Smooth muscle cell (in vitro differentiated cells): ENCODE data around the gene P2RY2. TPM values are rescaled to one million over a fixed set of nuclear protein-coding genes. Genes with fewer than 3 reads are reported as not detected.

Source experiments
- DNase-seq: peaks from one replicate; lab custom pipeline; 2025; ENCODE audit not compliant: unreplicated experiment; lab: John Stamatoyannopoulos, UW
- H2AFZ ChIP-seq: fragments of 200-600 bp; sonication (generic); 2 replicates; pipeline ENCODE4 v1.6.0; 2016; ENCODE audit warnings: antibody characterized with exemption, low read depth, mild to moderate bottlenecking
- H3F3A ChIP-seq: fragments of 200-600 bp; sonication (generic); 2 replicates; pipeline ENCODE4 v1.6.0; 2017; ENCODE audit warnings: antibody characterized with exemption, low read depth
- H3K27ac ChIP-seq: fragments of 200-600 bp; sonication (generic); 2 replicates; pipeline ENCODE4 v1.5.1; 2016; ENCODE audit warnings: low read depth, mild to moderate bottlenecking
- H3K27me3 ChIP-seq: fragments of 200-600 bp; sonication (generic); 2 replicates; pipeline ENCODE4 v1.6.1; 2016; ENCODE audit warnings: low read depth, mild to moderate bottlenecking
- H3K36me3 ChIP-seq: fragments of 200-600 bp; sonication (generic); 2 replicates; pipeline ENCODE4 v1.5.1; 2016; ENCODE audit warnings: low read depth
- H3K4me1 ChIP-seq: fragments of 200-600 bp; sonication (generic); 2 replicates; pipeline ENCODE4 v1.5.1; 2016; ENCODE audit warnings: low read depth
- H3K4me2 ChIP-seq: fragments of 200-600 bp; sonication (generic); 2 replicates; pipeline ENCODE4 v1.6.0; 2016; ENCODE audit warnings: mild to moderate bottlenecking
- H3K4me3 ChIP-seq: fragments of 200-600 bp; sonication (generic); 2 replicates; pipeline ENCODE4 v1.5.1; 2016; ENCODE audit warnings: mild to moderate bottlenecking
- H3K79me2 ChIP-seq: fragments of 200-600 bp; sonication (generic); 2 replicates; pipeline ENCODE4 v1.6.0; 2016; ENCODE audit warnings: low read depth, mild to moderate bottlenecking
- H3K9ac ChIP-seq: fragments of 200-600 bp; sonication (generic); 2 replicates; pipeline ENCODE4 v1.6.0; 2016; ENCODE audit warnings: low read depth
- H3K9me3 ChIP-seq: fragments of 200-600 bp; sonication (generic); replicated peaks from 2 replicates; pipeline ENCODE4 v1.5.1; 2016; ENCODE audit warnings: low read depth
- H4K20me1 ChIP-seq: fragments of 200-600 bp; sonication (generic); 2 replicates; pipeline ENCODE4 v1.6.0; 2016; ENCODE audit warnings: low read depth
- WGBS: methylation state at CpG from one replicate; pipeline ENCODE4 v1.1.7; 2016; ENCODE audit warnings: low lambda C conversion rate; 5-methylcytosine and 5-hydroxymethylcytosine counted together
- polyA plus RNA-seq: library from polyadenylated mRNA; unstranded; fragments of >200 nt; fragmentation: Nextera tagmentation; extraction: Ambion mirVana; gene quantifications from 2 replicates; pipeline ENCODE4 v1.2.1, GENCODE V29; 2016
- total RNA-seq: library from RNA; depleted of rRNA; stranded (reverse); fragments of >200 nt; gene quantifications from 2 replicates; pipeline ENCODE4 v1.2.3, GENCODE V29; 2014
- TF ChIP-seq, protein P1 (sequence below): fragments of 200-600 bp; sonication (generic); IDR thresholded peaks from 2 replicates; pipeline ENCODE4 v1.5.1; 2017; ENCODE audit warnings: borderline replicate concordance, mild to moderate bottlenecking, antibody characterized with exemption; ENCODE audit not compliant: insufficient read depth, poor library complexity, severe bottlenecking

The P2RY2 gene
- total and polyA plus RNA-seq, 2 experiments from 2014 or later: 5.8 TPM; not detected in 1

DNA sequence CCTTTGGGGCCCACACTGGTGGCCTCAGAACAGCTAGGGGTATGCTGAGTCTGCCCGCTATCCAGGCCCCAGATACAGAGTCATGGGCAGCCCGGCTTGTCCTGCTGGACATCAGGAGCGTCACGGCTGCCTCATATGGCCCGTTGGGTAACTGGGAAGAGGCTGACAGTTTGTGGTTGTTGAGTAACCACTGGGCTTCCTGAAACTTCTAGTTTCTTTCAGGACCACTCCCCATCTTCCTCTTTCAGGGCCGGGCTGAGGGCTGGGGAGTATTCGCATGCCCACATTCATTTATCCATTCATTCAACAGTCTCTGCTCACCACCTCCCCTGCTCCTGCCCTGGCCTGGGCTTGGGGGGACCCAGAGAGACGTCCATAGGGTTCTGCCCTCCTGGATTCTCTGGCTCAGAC, 13.4 kb upstream of the P2RY2 start:
- no peak overlapping the region for H3K9ac ChIP-seq
- no peak for DNase-seq
- no peaks in the 10 kb centered on the region for H3K27me3 ChIP-seq
- H3K36me3 ChIP-seq: no peaks in the 10 kb centered on the region
- H3K79me2 ChIP-seq: no peaks in the 10 kb centered on the region
- peaks cover 22% of the 10 kb centered on the region for H3K4me1 ChIP-seq
- H3K9me3 ChIP-seq: no peaks in the 10 kb centered on the region
- no peak overlapping the region for H3K4me2 ChIP-seq
- TF ChIP-seq, protein P1, sequence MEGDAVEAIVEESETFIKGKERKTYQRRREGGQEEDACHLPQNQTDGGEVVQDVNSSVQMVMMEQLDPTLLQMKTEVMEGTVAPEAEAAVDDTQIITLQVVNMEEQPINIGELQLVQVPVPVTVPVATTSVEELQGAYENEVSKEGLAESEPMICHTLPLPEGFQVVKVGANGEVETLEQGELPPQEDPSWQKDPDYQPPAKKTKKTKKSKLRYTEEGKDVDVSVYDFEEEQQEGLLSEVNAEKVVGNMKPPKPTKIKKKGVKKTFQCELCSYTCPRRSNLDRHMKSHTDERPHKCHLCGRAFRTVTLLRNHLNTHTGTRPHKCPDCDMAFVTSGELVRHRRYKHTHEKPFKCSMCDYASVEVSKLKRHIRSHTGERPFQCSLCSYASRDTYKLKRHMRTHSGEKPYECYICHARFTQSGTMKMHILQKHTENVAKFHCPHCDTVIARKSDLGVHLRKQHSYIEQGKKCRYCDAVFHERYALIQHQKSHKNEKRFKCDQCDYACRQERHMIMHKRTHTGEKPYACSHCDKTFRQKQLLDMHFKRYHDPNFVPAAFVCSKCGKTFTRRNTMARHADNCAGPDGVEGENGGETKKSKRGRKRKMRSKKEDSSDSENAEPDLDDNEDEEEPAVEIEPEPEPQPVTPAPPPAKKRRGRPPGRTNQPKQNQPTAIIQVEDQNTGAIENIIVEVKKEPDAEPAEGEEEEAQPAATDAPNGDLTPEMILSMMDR: no peak
- no peaks in the 10 kb centered on the region for H4K20me1 ChIP-seq
- WGBS: 92% methylated on average over 8 of the region's 8 CpGs
- H3F3A ChIP-seq: no peaks in the 10 kb centered on the region
- H2AFZ ChIP-seq: no peak overlapping the region
- H3K4me3 ChIP-seq: no peak overlapping the region
- no peak overlapping the region for H3K27ac ChIP-seq

DNA sequence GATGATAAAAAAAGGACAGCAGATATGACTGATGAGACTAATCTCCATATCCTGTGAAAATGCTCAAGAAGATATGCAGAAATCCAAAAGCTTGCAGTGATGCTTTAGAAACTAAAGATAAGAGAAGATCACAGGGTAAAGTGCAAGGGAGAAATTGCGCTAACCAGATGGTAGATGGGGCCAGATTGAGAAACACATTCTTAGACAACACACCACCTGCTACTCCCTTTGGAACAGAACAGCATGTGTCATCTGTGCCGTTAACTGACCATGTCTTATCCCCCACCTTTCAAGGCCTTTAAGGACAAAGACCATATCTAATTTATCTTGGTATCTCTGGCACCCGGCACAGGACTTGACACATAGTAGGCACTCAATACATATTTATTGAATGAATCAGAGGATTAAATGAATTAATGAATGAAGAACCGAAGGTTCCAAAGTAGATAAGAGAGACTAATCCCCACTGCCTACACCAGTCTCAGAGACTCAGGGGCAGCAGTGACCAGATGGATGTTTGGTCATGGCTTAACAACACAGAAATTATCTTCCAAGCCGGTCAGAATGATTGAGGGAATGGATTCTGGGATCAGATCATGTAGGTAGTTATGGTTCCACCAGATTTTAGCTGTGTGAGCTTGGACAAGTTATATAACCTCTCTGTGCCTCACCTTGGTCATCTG, 12.3 kb upstream of the P2RY2 start:
- WGBS: 74% methylated on average over 5 of the region's 5 CpGs

DNA sequence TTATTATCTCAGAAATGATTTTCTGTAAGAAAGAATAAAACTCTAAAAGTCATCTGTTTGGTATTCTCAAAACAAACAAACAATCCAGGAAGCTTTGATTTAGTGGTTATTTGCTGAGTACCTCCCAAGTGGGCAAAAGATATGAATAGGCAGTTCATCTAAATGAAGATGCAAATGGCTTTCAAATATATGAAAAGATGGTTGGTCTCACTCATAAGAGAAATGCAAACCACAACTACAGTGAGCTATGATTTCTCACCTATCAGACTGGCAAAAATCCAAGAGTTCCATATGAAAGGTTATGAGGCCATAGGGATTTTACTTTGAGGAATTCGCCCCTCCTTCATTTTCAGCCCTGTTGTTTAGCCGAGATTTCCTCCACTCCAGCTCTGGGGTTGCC, 11.3 kb upstream of the P2RY2 start:
- H3K79me2 ChIP-seq: no peaks in the 10 kb centered on the region
- H4K20me1 ChIP-seq: no peaks in the 10 kb centered on the region
- H3K27me3 ChIP-seq: no peaks in the 10 kb centered on the region
- no peaks in the 10 kb centered on the region for H3F3A ChIP-seq
- no peaks in the 10 kb centered on the region for H3K9me3 ChIP-seq
- no peak overlapping the region for H3K27ac ChIP-seq
- no peaks in the 10 kb centered on the region for H3K36me3 ChIP-seq
- peaks cover under 1% of the 10 kb centered on the region for H3K4me1 ChIP-seq
- H2AFZ ChIP-seq: no peak overlapping the region
- no peak for DNase-seq
- H3K4me2 ChIP-seq: no peak overlapping the region
- no peak overlapping the region for H3K4me3 ChIP-seq
- H3K9ac ChIP-seq: no peak overlapping the region
- TF ChIP-seq, protein P1: no peak
- 92% methylated on average over 2 of the region's 2 CpGs for WGBS

More for the DNA sequence above, 12.3 kb upstream of the P2RY2 start:
- Histone ChIP-seq H3K27me3 (no peaks in the 10 kb centered on the region), H3K4me1 (peaks cover 11% of the 10 kb centered on the region), H3K36me3 (no peaks in the 10 kb centered on the region), H3K79me2 (no peaks in the 10 kb centered on the region), H3K9me3 (no peaks in the 10 kb centered on the region), H3K4me2 (no peak overlapping the region), H4K20me1 (no peaks in the 10 kb centered on the region), H3K9ac (no peak overlapping the region), H2AFZ (no peak overlapping the region), H3K4me3 (no peak overlapping the region), H3F3A (no peaks in the 10 kb centered on the region), H3K27ac (no peak overlapping the region)
- DNase-seq: no peak
- TF ChIP-seq, protein P1: no peak

DNA sequence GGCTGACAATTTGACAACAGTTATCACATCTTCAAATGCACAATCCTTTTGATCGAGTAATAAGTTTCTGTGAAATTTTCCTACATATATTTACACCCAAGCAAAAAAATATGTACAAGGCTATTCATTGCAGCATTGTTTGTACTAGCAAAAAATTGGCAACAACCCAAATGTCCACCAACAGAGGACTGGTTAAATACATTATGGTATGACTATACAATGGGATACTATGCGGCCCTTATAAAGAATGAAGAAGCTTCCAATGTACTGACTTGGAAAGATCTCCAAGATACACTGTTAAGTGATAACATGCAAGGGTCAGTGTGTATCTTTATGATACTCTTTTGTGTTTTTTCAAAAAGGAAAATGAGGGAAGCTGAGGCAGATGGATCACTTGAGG, 8.2 kb upstream of the P2RY2 start:
- Histone ChIP-seq H4K20me1 (no peaks in the 10 kb centered on the region), H3K9me3 (no peaks in the 10 kb centered on the region), H2AFZ (no peak overlapping the region), H3K4me3 (no peak overlapping the region), H3F3A (no peaks in the 10 kb centered on the region), H3K27me3 (no peaks in the 10 kb centered on the region), H3K4me2 (no peak overlapping the region), H3K4me1 (no peaks in the 10 kb centered on the region), H3K27ac (no peak overlapping the region), H3K9ac (no peak overlapping the region), H3K79me2 (no peaks in the 10 kb centered on the region), H3K36me3 (no peaks in the 10 kb centered on the region)
- whole genome bisulfite sequencing: 96% methylated on average over 2 of the region's 2 CpGs
- TF ChIP-seq, protein P1: no peak
- DNase-seq: no peak
